Measurements from ENCODE around the gene MRPS31.

DNA sequence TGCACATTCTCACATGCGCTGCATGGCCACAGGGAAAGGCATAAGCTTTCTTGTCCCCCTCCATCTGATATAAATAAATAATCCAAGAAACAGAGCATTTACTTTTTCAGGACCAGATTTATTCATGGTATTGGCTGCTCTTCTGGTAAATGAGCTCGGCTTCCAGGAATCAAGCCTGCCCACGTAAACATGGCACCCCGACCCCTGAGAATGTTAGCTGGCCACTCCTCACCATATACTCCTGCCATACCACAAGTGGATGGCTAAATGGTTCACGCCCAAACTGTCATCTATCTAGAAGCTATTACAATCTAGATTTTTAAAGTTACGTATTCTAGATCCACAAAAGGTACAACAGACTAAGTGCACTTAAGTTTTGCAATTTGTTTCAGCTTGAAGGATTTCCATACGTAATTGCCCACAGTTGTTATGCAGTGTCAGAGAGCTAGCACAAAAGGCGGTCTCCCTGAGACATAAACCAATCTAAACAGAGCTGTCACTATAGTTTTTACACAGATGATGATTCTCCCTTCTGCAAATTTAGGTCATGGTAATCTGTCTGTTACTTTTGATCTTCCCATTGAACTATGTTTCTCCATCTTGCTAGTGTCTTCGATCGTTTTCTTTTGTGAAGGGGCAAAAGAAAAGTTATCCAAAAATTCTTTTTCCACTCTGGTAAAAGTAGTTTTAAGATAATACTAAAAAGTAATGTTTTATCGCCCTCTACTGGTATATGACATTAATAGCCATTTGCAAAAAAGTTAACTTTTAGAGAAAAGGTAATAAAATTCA, 88.3 kb downstream of the MRPS31 start:
- TF ChIP-seq, protein P1, sequence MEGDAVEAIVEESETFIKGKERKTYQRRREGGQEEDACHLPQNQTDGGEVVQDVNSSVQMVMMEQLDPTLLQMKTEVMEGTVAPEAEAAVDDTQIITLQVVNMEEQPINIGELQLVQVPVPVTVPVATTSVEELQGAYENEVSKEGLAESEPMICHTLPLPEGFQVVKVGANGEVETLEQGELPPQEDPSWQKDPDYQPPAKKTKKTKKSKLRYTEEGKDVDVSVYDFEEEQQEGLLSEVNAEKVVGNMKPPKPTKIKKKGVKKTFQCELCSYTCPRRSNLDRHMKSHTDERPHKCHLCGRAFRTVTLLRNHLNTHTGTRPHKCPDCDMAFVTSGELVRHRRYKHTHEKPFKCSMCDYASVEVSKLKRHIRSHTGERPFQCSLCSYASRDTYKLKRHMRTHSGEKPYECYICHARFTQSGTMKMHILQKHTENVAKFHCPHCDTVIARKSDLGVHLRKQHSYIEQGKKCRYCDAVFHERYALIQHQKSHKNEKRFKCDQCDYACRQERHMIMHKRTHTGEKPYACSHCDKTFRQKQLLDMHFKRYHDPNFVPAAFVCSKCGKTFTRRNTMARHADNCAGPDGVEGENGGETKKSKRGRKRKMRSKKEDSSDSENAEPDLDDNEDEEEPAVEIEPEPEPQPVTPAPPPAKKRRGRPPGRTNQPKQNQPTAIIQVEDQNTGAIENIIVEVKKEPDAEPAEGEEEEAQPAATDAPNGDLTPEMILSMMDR (IDR thresholded peaks at IDR 0.05), result peak in 5 of 6 experiments; percentile 25 to 79 (median 63)
- TF ChIP-seq POLR2A (IDR thresholded peaks at IDR 0.05), result no peak

Data from thyroid gland (tissue), 4 donors.